IMR-90 (cell line): ENCODE data around the gene CTRL. TPM values are rescaled to one million over a fixed set of nuclear protein-coding genes. Genes with fewer than 3 reads are reported as not detected.

Source experiments
- ATAC-seq: fragments of 200-7000 bp; cut with Tn5 transposase; 2 replicates; pipeline ENCODE4 v1.9.1; 2020; ENCODE audit warnings: low read depth, mild to moderate bottlenecking, moderate library complexity
- BruUV-seq: library from RNA; stranded (reverse); fragments of 400-500 nt; replicated peaks from 2 replicates; lab custom pipeline; 2021; lab: Mats Ljungman, UMichigan
- CTCF ChIA-PET: fragments of 300-600 bp; formaldehyde crosslinking; extraction: SDS; loops from one replicate; lab custom pipeline; 2021; ENCODE audit warnings: antibody characterized with exemption; lab: Yijun Ruan, JAX
- POLR2A ChIA-PET: fragments of 300-600 bp; sonication (Branson Sonifier 250); formaldehyde crosslinking; loops from one replicate; lab custom pipeline; 2022; ENCODE audit warnings: antibody characterized with exemption; ENCODE audit not compliant: unreplicated experiment; lab: Charles Lee
- DNase-seq: peaks from one replicate; pipeline ENCODE4 v3.0.0; 2013
- H2AFZ ChIP-seq: replicated peaks from 2 replicates; pipeline ENCODE3; 2013; ENCODE audit warnings: low read length, mild to moderate bottlenecking; ENCODE audit not compliant: poor library complexity
- H2AK5ac ChIP-seq: 2 replicates; pipeline ENCODE4 v1.6.1; 2013; ENCODE audit warnings: low read depth, low read length, inconsistent platforms
- H2AK9ac ChIP-seq: replicated peaks from 2 replicates; pipeline ENCODE3; 2013; ENCODE audit warnings: mild to moderate bottlenecking, low read depth, low read length, moderate library complexity; ENCODE audit not compliant: poor library complexity
- H2BK120ac ChIP-seq: 2 replicates; pipeline ENCODE4 v1.6.1; 2013; ENCODE audit warnings: low read depth, low read length, inconsistent platforms
- H2BK15ac ChIP-seq: 3 replicates; pipeline ENCODE4 v1.6.1; 2013; ENCODE audit warnings: low read depth, low read length, inconsistent platforms
- H2BK20ac ChIP-seq: 2 replicates; pipeline ENCODE4 v1.6.1; 2013; ENCODE audit warnings: low read depth, mild to moderate bottlenecking, inconsistent platforms, low read length, moderate library complexity
- H2BK5ac ChIP-seq: 2 replicates; pipeline ENCODE4 v1.6.1; 2013; ENCODE audit warnings: mild to moderate bottlenecking, low read depth, low read length, inconsistent platforms; ENCODE audit not compliant: poor library complexity, severe bottlenecking
- H3K14ac ChIP-seq: replicated peaks from 2 replicates; pipeline ENCODE4 v1.6.1; 2013; ENCODE audit warnings: low read depth, low read length, inconsistent platforms
- H3K18ac ChIP-seq: 2 replicates; pipeline ENCODE4 v1.6.1; 2013; ENCODE audit warnings: low read depth, low read length, control low read depth
- H3K23ac ChIP-seq: 2 replicates; pipeline ENCODE4 v1.6.1; 2013; ENCODE audit warnings: low read depth, low read length, inconsistent platforms
- H3K27ac ChIP-seq: 2 replicates; pipeline ENCODE4 v1.5.1; 2013; ENCODE audit warnings: mild to moderate bottlenecking, control low read depth, low read length; ENCODE audit not compliant: insufficient read depth
- H3K27me3 ChIP-seq: 2 replicates; pipeline ENCODE4 v1.6.1; 2013; ENCODE audit warnings: low read length; ENCODE audit not compliant: control insufficient read depth, insufficient read depth
- H3K36me3 ChIP-seq: 2 replicates; pipeline ENCODE4 v1.6.1; 2013; ENCODE audit warnings: low read length, mixed read lengths; ENCODE audit not compliant: control insufficient read depth, insufficient read depth
- H3K4ac ChIP-seq: 2 replicates; pipeline ENCODE4 v1.6.1; 2013; ENCODE audit warnings: low read depth, low read length, inconsistent platforms
- H3K4me1 ChIP-seq: 2 replicates; pipeline ENCODE4 v1.6.1; 2013; ENCODE audit warnings: low read length, mixed read lengths; ENCODE audit not compliant: control insufficient read depth, insufficient read depth
- H3K4me2 ChIP-seq: 2 replicates; pipeline ENCODE4 v1.6.1; 2013; ENCODE audit warnings: low read depth, mild to moderate bottlenecking, control low read depth, low read length, moderate library complexity
- H3K4me3 ChIP-seq: 2 replicates; pipeline ENCODE4 v1.5.1; 2013; ENCODE audit warnings: low read depth, mild to moderate bottlenecking, control low read depth, low read length, moderate library complexity; ENCODE audit not compliant: insufficient read depth
- H3K56ac ChIP-seq: 2 replicates; pipeline ENCODE4 v1.6.1; 2013; ENCODE audit warnings: low read length, inconsistent platforms; ENCODE audit not compliant: insufficient read depth; ENCODE audit errors: extremely low read depth
- H3K79me1 ChIP-seq, 2 experiments: 2 replicates each; pipeline ENCODE4 v1.6.1; 2013; ENCODE audit warnings: low read length in 2 of 2, inconsistent platforms in 1 of 2, low read depth in 1 of 2
- H3K9ac ChIP-seq: 2 replicates; pipeline ENCODE4 v1.6.1; 2013; ENCODE audit warnings: low read depth, low read length, control low read depth
- H3K9me1 ChIP-seq: 2 replicates; pipeline ENCODE4 v1.6.1; 2013; ENCODE audit warnings: low read length, inconsistent platforms; ENCODE audit not compliant: insufficient read depth
- H3K9me3 ChIP-seq: 2 replicates; pipeline ENCODE4 v1.6.1; 2013; ENCODE audit warnings: low read length; ENCODE audit not compliant: control insufficient read depth, insufficient read depth
- H4K20me1 ChIP-seq: 2 replicates; pipeline ENCODE4 v1.6.1; 2013; ENCODE audit warnings: low read length, inconsistent platforms; ENCODE audit not compliant: insufficient read depth
- H4K5ac ChIP-seq: 2 replicates; pipeline ENCODE4 v1.6.1; 2013; ENCODE audit warnings: mild to moderate bottlenecking, low read depth, low read length, control low read depth
- H4K8ac ChIP-seq, 2 experiments: 2 replicates each; pipeline ENCODE4 v1.6.1; 2013; ENCODE audit warnings: low read depth in 2 of 2, low read length in 2 of 2, control low read depth in 1 of 2, inconsistent platforms in 1 of 2
- H4K91ac ChIP-seq: 2 replicates; pipeline ENCODE4 v1.6.1; 2013; ENCODE audit warnings: low read depth, low read length, inconsistent platforms; ENCODE audit not compliant: insufficient read depth
- MAZ ChIP-seq: IDR thresholded peaks from 2 replicates; pipeline ENCODE4 v1.6.1; 2012; ENCODE audit warnings: low read depth, mild to moderate bottlenecking, low read length, improper control_type of control experiment, moderate library complexity, borderline replicate concordance
- NFE2L2 ChIP-seq: fragments of 150-350 bp; IDR thresholded peaks from 2 replicates; pipeline ENCODE4 v1.6.1; 2016; ENCODE audit warnings: low read depth, mild to moderate bottlenecking, low read length
- RAD21 ChIP-seq: IDR thresholded peaks from 2 replicates; pipeline ENCODE4 v1.6.1; 2012; ENCODE audit warnings: low read length, improper control_type of control experiment
- WGBS, 2 experiments: methylation state at CpG; one replicate each; pipeline versions ENCODE4 v1.1.5 to v1.1.7; 2013; ENCODE audit warnings: missing lambda C conversion rate in 2 of 2; ENCODE audit not compliant: insufficient read length in 1 of 2; ENCODE audit errors: extremely low coverage in 2 of 2; 5-methylcytosine and 5-hydroxymethylcytosine counted together
- dilution Hi-C: fragments of 300-500 bp; cut with HindIII; formaldehyde crosslinking; loops from one replicate; pipeline ENCODE4 v1.14.3; 2018; ENCODE audit warnings: low sequenced_read_pairs; ENCODE audit not compliant: unreplicated experiment
- in situ Hi-C: fragments of 300-500 bp; cut with MboI; formaldehyde crosslinking; loops from 3 replicates; pipeline ENCODE4 v1.14.3; 2019; ENCODE audit warnings: low sequenced_read_pairs, inconsistent platforms, mixed read lengths
- intact Hi-C: fragments of 100-400 bp; cut with micrococcal nuclease; formaldehyde crosslinking; loops from 2 replicates; pipeline ENCODE4 v1.10.0; 2022
- polyA plus RNA-seq, 3 experiments: library from polyadenylated mRNA; depleted of rRNA; stranded (reverse); fragments of >200 nt; gene quantifications; 2 replicates each; pipeline ENCODE4 v1.2.3, GENCODE V29; 2012; ENCODE audit warnings: low replicate concordance in 1 of 3
- total RNA-seq: library from RNA; depleted of rRNA; stranded (reverse); fragments of >200 nt; gene quantifications from 2 replicates; pipeline ENCODE4 v1.2.3, GENCODE V29; 2012
- TF ChIP-seq, protein P1 (sequence below): fragments of 150-350 bp; IDR thresholded peaks from 2 replicates; pipeline ENCODE4 v1.6.1; 2017; ENCODE audit warnings: mild to moderate bottlenecking, antibody characterized with exemption, low read length, low read depth

Gene CTRL
- total and polyA plus RNA-seq, 2 of the 4 experiments (the other 2 are of a cell fraction): 0.18 to 1.1 TPM

DNA sequence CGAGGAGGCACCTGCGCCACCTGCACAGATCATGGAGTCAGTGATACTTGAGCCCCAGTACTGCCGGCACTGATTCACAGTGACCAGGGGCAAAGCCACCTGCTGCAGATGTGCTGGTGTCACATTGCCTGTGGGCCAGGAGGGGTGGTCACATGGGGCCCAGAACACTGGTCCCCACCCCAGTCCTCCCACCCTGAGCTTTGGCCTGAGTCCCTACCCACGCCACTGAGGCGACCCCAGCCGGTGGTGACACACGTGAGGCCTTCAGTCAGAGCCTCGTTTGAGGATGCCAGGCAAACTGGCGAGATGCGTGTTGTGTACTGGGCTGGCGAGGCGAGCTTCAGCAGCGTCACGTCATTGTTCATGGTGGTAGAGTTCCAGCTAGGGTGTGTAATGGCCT lies 1.5 kb downstream of the CTRL start:
- no peak overlapping the region for H2AFZ ChIP-seq
- no peak overlapping the region for H3K4me3 ChIP-seq
- H2BK15ac ChIP-seq: no peak overlapping the region
- DNase-seq (no peak), ATAC-seq (no peak)
- no peak overlapping the region for H4K5ac ChIP-seq
- no peak overlapping the region for H2BK5ac ChIP-seq
- H4K8ac ChIP-seq: no peak overlapping the region
- peaks cover 5 to 24% of the 10 kb centered on the region in 2 experiments; a peak in 2 of 4 replicates for H3K79me1 ChIP-seq
- 88% methylated on average over 5 of the region's 14 CpGs; no CpG with 5 or more reads in 1 of the 2 experiments for WGBS, 2 experiments
- H3K56ac ChIP-seq: no peak overlapping the region
- peaks cover 28% of the 10 kb centered on the region for H4K20me1 ChIP-seq
- no peak overlapping the region for H4K91ac ChIP-seq
- H3K4me1 ChIP-seq: peaks cover 5% of the 10 kb centered on the region
- H3K4me2 ChIP-seq: no peak overlapping the region
- H2AK5ac ChIP-seq: no peak overlapping the region
- H3K23ac ChIP-seq: no peak overlapping the region
- no peak overlapping the region for H2BK120ac ChIP-seq
- no peak overlapping the region for H2AK9ac ChIP-seq
- BruUV-seq: no TSS peak
- in situ Hi-C loops (loop anchor here (25.0 kb wide), 1 partner anchor 393 kb away; the partner anchor contains the start of gene RIPOR1), intact Hi-C loops (no loop called here), dilution Hi-C loops (no loop called here)
- H2BK20ac ChIP-seq: no peak overlapping the region
- H3K18ac ChIP-seq: no peak overlapping the region
- H3K4ac ChIP-seq: no peak overlapping the region
- H3K27ac ChIP-seq: no peak overlapping the region
- no peaks in the 10 kb centered on the region for H3K9me3 ChIP-seq
- peaks cover 4% of the 10 kb centered on the region for H3K9me1 ChIP-seq
- no peak for TF ChIP-seq RAD21
- no peak for TF ChIP-seq NFE2L2
- TF ChIP-seq MAZ: no peak
- TF ChIP-seq, protein P1, sequence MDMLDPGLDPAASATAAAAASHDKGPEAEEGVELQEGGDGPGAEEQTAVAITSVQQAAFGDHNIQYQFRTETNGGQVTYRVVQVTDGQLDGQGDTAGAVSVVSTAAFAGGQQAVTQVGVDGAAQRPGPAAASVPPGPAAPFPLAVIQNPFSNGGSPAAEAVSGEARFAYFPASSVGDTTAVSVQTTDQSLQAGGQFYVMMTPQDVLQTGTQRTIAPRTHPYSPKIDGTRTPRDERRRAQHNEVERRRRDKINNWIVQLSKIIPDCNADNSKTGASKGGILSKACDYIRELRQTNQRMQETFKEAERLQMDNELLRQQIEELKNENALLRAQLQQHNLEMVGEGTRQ: no peak
- ChIA-PET CTCF (no interaction called here), POLR2A (no interaction called here)
- H3K14ac ChIP-seq: no peak overlapping the region
- peaks cover 23% of the 10 kb centered on the region for H3K36me3 ChIP-seq
- no peaks in the 10 kb centered on the region for H3K27me3 ChIP-seq
- H3K9ac ChIP-seq: no peak overlapping the region
